ENCODE results near the gene TAC3.
"Not testable (repeated sequence)": the region's sequence is repeated elsewhere in the genome, so short reads cannot be mapped to it uniquely, and the experiment has no call there.

DNA sequence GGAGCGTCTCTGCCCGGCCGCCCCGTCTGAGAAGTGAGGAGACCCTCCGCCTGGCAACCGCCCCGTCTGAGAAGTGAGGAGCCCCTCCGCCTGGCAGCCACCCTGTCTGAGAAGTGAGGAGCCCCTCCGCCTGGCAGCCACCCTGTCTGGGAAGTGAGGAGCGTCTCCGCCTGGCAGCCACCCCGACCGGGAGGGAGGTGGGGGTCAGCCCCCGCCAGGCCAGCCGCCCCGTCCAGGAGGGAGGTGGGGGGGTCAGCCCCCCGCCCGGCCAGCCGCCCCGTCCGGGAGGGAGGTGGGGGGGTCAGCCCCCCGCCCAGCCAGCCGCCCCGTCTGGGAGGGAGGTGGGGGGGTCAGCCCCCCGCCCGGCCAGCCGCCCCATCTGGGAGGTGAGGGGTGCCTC, 52.8 kb downstream of the TAC3 start:
- not testable (repeated sequence) for TF ChIP-seq CTCF, POLR2A, POLR2AphosphoS5 (IDR thresholded peaks at IDR 0.05)

Measured in prostate gland (tissue), 2 donors.